ENCODE results near the gene ANKRD23.

Gene ANKRD23

DNA sequence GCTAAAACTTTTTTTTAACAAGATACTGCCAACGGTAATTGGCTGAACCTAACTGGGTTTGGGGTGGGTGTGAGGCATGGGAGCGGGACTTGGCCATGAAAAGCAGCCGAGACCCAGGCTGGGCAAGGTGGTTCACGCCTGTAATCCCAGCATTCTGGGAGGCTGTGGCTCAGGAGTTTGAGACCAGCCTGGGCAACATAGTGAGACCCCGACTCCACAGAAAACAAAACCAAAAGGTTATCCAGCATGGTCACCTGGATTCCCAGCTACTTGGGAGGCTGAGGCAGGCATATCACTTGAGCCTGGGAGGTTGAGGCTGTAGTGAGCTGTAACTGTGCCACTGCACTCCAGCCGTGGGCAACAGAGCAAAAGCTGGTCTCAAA, 37.1 kb upstream of the ANKRD23 start:
- Histone ChIP-seq H3K36me3 (ENCODE audit: insufficient read depth) (no peaks in the 10 kb centered on the region), H3K27me3 (ENCODE audit: insufficient read depth, low read depth) (no peaks in the 10 kb centered on the region), H3K4me1 (ENCODE audit: low read depth, poor library complexity, severe bottlenecking) (peaks cover 6% of the 10 kb centered on the region), H3K4me2 (no peak overlapping the region), H3K27ac (no peak overlapping the region), H2AFZ (ENCODE audit: low read depth) (no peak overlapping the region), H4K20me1 (ENCODE audit: insufficient read depth) (no peaks in the 10 kb centered on the region), H3K4me3 (IDR thresholded peaks at IDR 0.05; ENCODE audit: insufficient read depth, low read depth, low read length) (no peak overlapping the region), H3K9ac (no peak overlapping the region), H3K79me2 (ENCODE audit: insufficient read depth, low read depth) (no peaks in the 10 kb centered on the region)
- TF ChIP-seq, protein P1, sequence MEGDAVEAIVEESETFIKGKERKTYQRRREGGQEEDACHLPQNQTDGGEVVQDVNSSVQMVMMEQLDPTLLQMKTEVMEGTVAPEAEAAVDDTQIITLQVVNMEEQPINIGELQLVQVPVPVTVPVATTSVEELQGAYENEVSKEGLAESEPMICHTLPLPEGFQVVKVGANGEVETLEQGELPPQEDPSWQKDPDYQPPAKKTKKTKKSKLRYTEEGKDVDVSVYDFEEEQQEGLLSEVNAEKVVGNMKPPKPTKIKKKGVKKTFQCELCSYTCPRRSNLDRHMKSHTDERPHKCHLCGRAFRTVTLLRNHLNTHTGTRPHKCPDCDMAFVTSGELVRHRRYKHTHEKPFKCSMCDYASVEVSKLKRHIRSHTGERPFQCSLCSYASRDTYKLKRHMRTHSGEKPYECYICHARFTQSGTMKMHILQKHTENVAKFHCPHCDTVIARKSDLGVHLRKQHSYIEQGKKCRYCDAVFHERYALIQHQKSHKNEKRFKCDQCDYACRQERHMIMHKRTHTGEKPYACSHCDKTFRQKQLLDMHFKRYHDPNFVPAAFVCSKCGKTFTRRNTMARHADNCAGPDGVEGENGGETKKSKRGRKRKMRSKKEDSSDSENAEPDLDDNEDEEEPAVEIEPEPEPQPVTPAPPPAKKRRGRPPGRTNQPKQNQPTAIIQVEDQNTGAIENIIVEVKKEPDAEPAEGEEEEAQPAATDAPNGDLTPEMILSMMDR (conservative IDR thresholded peaks at IDR 0.05; ENCODE audit: low read depth, low read length): no peak

- Histone ChIP-seq H3K4me3 (IDR thresholded peaks at IDR 0.05; ENCODE audit: insufficient read depth, low read depth, low read length) (no peak overlapping the region), H3K9ac (no peak overlapping the region), H3K4me1 (ENCODE audit: low read depth, poor library complexity, severe bottlenecking) (peaks cover 6% of the 10 kb centered on the region), H3K79me2 (ENCODE audit: insufficient read depth, low read depth) (no peaks in the 10 kb centered on the region), H3K27me3 (ENCODE audit: insufficient read depth, low read depth) (no peaks in the 10 kb centered on the region), H3K4me2 (no peak overlapping the region), H2AFZ (ENCODE audit: low read depth) (no peak overlapping the region), H3K27ac (no peak overlapping the region), H4K20me1 (ENCODE audit: insufficient read depth) (no peaks in the 10 kb centered on the region), H3K36me3 (ENCODE audit: insufficient read depth) (no peaks in the 10 kb centered on the region)
- TF ChIP-seq, protein P1 (conservative IDR thresholded peaks at IDR 0.05; ENCODE audit: low read depth, low read length): no peak
These were observed 35.8 kb upstream of the ANKRD23 start for GRCh38 chr2:96879545-96880040.

DNA sequence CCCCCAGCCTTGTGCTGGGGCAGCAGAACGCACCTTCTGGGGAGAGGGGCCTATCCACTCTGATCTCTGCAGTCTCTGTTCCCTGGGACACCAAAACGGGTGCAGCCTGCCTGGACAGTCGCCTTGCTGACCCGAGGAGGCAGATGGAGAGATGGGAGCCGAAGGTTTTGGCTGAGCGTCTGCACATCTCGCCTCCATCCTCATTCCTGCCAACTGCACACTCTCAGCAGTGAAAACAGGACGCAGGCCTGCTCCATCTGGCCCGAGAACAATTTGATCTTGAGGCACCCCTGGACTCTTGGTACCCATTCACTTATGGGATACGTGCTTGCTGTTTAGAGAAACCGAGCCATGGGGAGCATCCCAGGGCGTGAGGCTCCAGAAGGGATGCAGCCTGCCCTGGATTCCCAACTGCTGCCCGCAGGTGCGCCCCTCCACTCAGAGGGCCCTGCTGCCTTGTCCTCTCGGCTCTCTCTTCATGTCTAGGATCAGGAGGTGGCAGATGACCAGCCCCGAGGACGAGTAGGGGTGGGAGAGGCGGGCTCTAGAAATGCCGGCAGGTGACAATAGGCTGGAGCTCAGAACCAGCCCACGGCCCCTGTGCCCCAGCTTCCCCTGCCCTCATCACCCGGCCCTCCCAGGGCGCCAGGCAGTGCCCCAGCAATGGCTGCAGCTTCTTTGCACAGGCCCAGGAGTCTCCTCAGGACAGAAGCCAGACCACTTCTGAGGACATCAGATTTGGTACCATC, 35.1 kb upstream of the ANKRD23 start:
- Histone ChIP-seq H3K27ac (no peak overlapping the region), H3K4me1 (ENCODE audit: low read depth, poor library complexity, severe bottlenecking) (peaks cover 6% of the 10 kb centered on the region), H2AFZ (ENCODE audit: low read depth) (no peak overlapping the region), H3K36me3 (ENCODE audit: insufficient read depth) (no peaks in the 10 kb centered on the region), H3K79me2 (ENCODE audit: insufficient read depth, low read depth) (no peaks in the 10 kb centered on the region), H3K9ac (no peak overlapping the region), H3K27me3 (ENCODE audit: insufficient read depth, low read depth) (no peaks in the 10 kb centered on the region), H4K20me1 (ENCODE audit: insufficient read depth) (no peaks in the 10 kb centered on the region), H3K4me2 (no peak overlapping the region), H3K4me3 (IDR thresholded peaks at IDR 0.05; ENCODE audit: insufficient read depth, low read depth, low read length) (no peak overlapping the region)
- TF ChIP-seq, protein P1 (conservative IDR thresholded peaks at IDR 0.05; ENCODE audit: low read depth, low read length): no peak

DNA sequence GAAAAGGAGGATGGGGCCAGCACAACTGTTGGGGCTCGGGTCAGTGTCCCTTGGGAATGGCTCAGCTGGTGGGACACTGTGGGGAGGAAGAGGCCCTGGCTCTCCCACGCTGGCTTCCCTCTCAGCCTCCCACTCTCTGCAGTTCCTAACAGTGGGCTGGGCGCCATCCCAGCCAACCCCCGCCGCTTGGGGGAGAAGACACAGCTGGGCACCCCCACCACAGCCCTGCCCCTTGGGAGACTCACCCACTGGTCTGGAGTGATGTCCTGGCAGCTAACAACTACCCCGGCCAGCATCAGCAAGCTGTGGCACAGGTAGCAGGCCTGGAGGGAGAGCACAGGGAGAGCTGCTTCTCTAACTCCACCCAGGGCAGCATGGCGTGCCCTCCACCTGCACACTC, 34.4 kb upstream of the ANKRD23 start:
- Histone ChIP-seq H3K4me2 (no peak overlapping the region), H2AFZ (ENCODE audit: low read depth) (no peak overlapping the region), H3K27me3 (ENCODE audit: insufficient read depth, low read depth) (no peaks in the 10 kb centered on the region), H3K27ac (no peak overlapping the region), H3K79me2 (ENCODE audit: insufficient read depth, low read depth) (no peaks in the 10 kb centered on the region), H3K36me3 (ENCODE audit: insufficient read depth) (no peaks in the 10 kb centered on the region), H3K4me3 (IDR thresholded peaks at IDR 0.05; ENCODE audit: insufficient read depth, low read depth, low read length) (no peak overlapping the region), H4K20me1 (ENCODE audit: insufficient read depth) (no peaks in the 10 kb centered on the region), H3K4me1 (ENCODE audit: low read depth, poor library complexity, severe bottlenecking) (peaks cover 6% of the 10 kb centered on the region), H3K9ac (no peak overlapping the region)
- TF ChIP-seq, protein P1 (conservative IDR thresholded peaks at IDR 0.05; ENCODE audit: low read depth, low read length): no peak

Measured in KMS-11 (cell line).